Measurements from ENCODE around the gene OR4K1. TPM values are rescaled to one million over a fixed set of nuclear protein-coding genes. Genes with fewer than 3 reads are reported as not detected.

The OR4K1 gene
- total RNA-seq, 2 experiments from 2014 or later: not detected

DNA sequence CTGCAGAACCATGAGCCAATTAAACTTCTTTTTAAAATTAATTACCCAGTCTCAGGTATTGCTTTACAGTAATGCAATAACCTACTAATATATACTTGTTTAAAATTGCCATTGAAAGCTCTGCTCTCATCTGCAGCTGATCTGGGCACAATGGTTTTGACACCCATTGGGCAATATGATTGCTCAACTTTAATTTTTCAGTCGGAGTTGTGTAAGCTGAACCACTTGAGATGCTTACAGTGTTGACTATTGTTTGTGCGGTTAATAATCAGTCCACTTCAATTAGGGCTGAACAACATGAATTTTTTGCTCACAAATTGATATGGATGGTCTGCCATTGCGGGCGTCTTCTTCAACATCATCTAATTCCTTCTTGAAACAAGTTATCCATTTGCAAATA is 28.3 kb upstream of the OR4K1 start:
- Mint-ChIP-seq H3K27me3 (peaks cover 4% of the 10 kb centered on the region), H3K9me3 (peaks cover 14% of the 10 kb centered on the region), H3K27ac (no peak overlapping the region), H3K4me3 (no peak overlapping the region), H3K4me1 (ENCODE audit: low read depth) (no peaks in the 10 kb centered on the region), H3K36me3 (ENCODE audit: low read depth) (no peaks in the 10 kb centered on the region)
- ChIA-PET CTCF (no interaction called here), POLR2A (interaction anchor here (1.2 kb wide), 1 partner anchor 18 kb away, joined by 4 read pairs; no protein-coding TSS in a partner anchor)
- ATAC-seq (ENCODE audit: poor library complexity) (no peak), DNase-seq (no peak)
- H3K4me3 ChIP-seq (ENCODE audit: low read length): no peak overlapping the region
- no peaks in the 10 kb centered on the region for H3K36me3 ChIP-seq (ENCODE audit: insufficient read depth, low read length)
- TF ChIP-seq, protein P1, sequence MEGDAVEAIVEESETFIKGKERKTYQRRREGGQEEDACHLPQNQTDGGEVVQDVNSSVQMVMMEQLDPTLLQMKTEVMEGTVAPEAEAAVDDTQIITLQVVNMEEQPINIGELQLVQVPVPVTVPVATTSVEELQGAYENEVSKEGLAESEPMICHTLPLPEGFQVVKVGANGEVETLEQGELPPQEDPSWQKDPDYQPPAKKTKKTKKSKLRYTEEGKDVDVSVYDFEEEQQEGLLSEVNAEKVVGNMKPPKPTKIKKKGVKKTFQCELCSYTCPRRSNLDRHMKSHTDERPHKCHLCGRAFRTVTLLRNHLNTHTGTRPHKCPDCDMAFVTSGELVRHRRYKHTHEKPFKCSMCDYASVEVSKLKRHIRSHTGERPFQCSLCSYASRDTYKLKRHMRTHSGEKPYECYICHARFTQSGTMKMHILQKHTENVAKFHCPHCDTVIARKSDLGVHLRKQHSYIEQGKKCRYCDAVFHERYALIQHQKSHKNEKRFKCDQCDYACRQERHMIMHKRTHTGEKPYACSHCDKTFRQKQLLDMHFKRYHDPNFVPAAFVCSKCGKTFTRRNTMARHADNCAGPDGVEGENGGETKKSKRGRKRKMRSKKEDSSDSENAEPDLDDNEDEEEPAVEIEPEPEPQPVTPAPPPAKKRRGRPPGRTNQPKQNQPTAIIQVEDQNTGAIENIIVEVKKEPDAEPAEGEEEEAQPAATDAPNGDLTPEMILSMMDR (IDR thresholded peaks at IDR 0.05): no peak
- intact Hi-C loops (cut with DNase I, micrococcal nuclease): no loop called here
- H3K9me3 ChIP-seq (ENCODE audit: control insufficient read depth in 1 of 2, insufficient read depth in 1 of 2, low read length in 2 of 2): peaks cover 4 to 7% of the 10 kb centered on the region in 2 experiments
- H3K4me1 ChIP-seq (ENCODE audit: insufficient read depth, low read length): no peaks in the 10 kb centered on the region
- no peak overlapping the region for H3K27ac ChIP-seq (ENCODE audit: low read depth in 1 of 2, low read length in 2 of 2)
- no peaks in the 10 kb centered on the region for H3K27me3 ChIP-seq (ENCODE audit: control insufficient read depth in 1 of 2, insufficient read depth in 2 of 2, low read length in 2 of 2)

DNA sequence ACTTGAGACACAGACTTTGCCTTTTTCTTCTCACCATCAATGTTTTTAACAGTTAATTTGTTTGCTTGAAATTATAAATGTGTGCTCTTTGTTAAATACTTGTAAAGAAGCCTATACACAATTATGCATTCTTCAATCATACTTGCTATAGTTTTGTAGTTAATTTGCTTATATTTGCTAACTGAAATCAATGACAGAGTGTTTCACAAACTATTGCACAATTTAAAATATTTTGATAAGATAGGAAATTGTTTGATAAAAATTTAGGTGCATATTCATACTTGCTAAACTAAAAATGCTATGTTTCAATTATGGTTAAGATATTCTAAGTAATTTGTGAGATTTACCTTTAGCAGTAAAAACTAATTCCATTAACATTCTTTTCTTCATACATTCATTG is 24.1 kb upstream of the OR4K1 start:
- peaks cover 0 to 4% of the 10 kb centered on the region in 2 experiments for H3K9me3 ChIP-seq (ENCODE audit: control insufficient read depth in 1 of 2, insufficient read depth in 1 of 2, low read length in 2 of 2)

DNA sequence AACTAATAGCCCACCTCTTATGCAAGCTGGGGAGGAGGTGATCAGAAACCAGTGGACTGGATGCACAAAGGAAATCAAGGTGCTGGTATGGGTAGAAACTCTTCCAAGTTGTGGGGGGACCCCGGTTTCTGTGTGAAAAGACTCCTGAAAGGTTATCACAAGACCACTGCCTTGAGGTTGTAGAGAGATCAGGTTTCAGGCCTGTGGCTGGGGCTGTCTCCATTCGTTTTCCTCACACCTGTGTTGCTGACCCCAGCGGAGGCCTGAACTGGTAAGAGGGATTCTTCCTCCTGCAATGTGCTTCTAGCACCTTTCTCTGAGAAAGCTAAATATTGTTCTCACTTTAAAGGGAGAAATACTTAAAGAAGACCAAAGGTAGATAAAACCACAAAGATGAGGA is 19.6 kb upstream of the OR4K1 start:
- Mint-ChIP-seq H3K27ac (no peak overlapping the region), H3K27me3 (no peaks in the 10 kb centered on the region), H3K4me3 (no peak overlapping the region), H3K36me3 (ENCODE audit: low read depth) (no peaks in the 10 kb centered on the region), H3K9me3 (no peaks in the 10 kb centered on the region), H3K4me1 (ENCODE audit: low read depth) (no peaks in the 10 kb centered on the region)
- H3K9me3 ChIP-seq (ENCODE audit: control insufficient read depth in 1 of 2, insufficient read depth in 1 of 2, low read length in 2 of 2): peaks cover 0 to 4% of the 10 kb centered on the region in 2 experiments
- no peaks in the 10 kb centered on the region for H3K36me3 ChIP-seq (ENCODE audit: insufficient read depth, low read length)
- H3K4me1 ChIP-seq (ENCODE audit: insufficient read depth, low read length): no peaks in the 10 kb centered on the region
- H3K4me3 ChIP-seq (ENCODE audit: low read length): no peak overlapping the region
- intact Hi-C loops (cut with DNase I, micrococcal nuclease): no loop called here
- ChIA-PET CTCF (interaction anchor here (1.2 kb wide), 1 partner anchor 12 kb away, joined by 3 read pairs; no protein-coding TSS in a partner anchor), POLR2A (no interaction called here)
- TF ChIP-seq, protein P1 (IDR thresholded peaks at IDR 0.05): no peak
- no peaks in the 10 kb centered on the region for H3K27me3 ChIP-seq (ENCODE audit: control insufficient read depth in 1 of 2, insufficient read depth in 2 of 2, low read length in 2 of 2)
- DNase-seq (no peak), ATAC-seq (ENCODE audit: poor library complexity) (no peak)
- H3K27ac ChIP-seq (ENCODE audit: low read depth in 1 of 2, low read length in 2 of 2): no peak overlapping the region

More for the DNA sequence above, 24.1 kb upstream of the OR4K1 start:
- Histone ChIP-seq H3K4me1 (ENCODE audit: insufficient read depth, low read length) (no peaks in the 10 kb centered on the region), H3K36me3 (ENCODE audit: insufficient read depth, low read length) (no peaks in the 10 kb centered on the region), H3K27me3 (ENCODE audit: control insufficient read depth in 1 of 2, insufficient read depth in 2 of 2, low read length in 2 of 2) (no peaks in the 10 kb centered on the region), H3K27ac (ENCODE audit: low read depth in 1 of 2, low read length in 2 of 2) (no peak overlapping the region), H3K4me3 (ENCODE audit: low read length) (no peak overlapping the region)
- H3K4me3 Mint-ChIP-seq: no peak overlapping the region
- H3K9me3 Mint-ChIP-seq: peaks cover 4% of the 10 kb centered on the region
- intact Hi-C loops (cut with DNase I, micrococcal nuclease): no loop called here
- DNase-seq: no peak
- ChIA-PET POLR2A (no interaction called here), CTCF (interaction anchor here (1.2 to 2.7 kb wide), 2 partner anchors 11 to 14 kb away, joined by 3 to 7 read pairs; partner anchors contain the start of gene OR4K5)
- no peaks in the 10 kb centered on the region for H3K36me3 Mint-ChIP-seq (ENCODE audit: low read depth)
- no peak overlapping the region for H3K27ac Mint-ChIP-seq
- TF ChIP-seq, protein P1 (IDR thresholded peaks at IDR 0.05): no peak
- H3K27me3 Mint-ChIP-seq: peaks cover 3% of the 10 kb centered on the region
- H3K4me1 Mint-ChIP-seq (ENCODE audit: low read depth): no peaks in the 10 kb centered on the region
- no peak for ATAC-seq (ENCODE audit: poor library complexity)

Measured in CD4-positive, alpha-beta T cell (primary cell).